GM19240 (cell line): ENCODE measurements around the gene SFSWAP.
"Not testable (repeated sequence)": the region's sequence is repeated elsewhere in the genome, so short reads cannot be mapped to it uniquely, and the experiment has no call there.

Source experiments
- DNase-seq: peaks from one replicate; pipeline ENCODE4 v3.0.0; 2011; ENCODE audit warnings: low spot score; ENCODE audit not compliant: insufficient read length

The SFSWAP gene

DNA sequence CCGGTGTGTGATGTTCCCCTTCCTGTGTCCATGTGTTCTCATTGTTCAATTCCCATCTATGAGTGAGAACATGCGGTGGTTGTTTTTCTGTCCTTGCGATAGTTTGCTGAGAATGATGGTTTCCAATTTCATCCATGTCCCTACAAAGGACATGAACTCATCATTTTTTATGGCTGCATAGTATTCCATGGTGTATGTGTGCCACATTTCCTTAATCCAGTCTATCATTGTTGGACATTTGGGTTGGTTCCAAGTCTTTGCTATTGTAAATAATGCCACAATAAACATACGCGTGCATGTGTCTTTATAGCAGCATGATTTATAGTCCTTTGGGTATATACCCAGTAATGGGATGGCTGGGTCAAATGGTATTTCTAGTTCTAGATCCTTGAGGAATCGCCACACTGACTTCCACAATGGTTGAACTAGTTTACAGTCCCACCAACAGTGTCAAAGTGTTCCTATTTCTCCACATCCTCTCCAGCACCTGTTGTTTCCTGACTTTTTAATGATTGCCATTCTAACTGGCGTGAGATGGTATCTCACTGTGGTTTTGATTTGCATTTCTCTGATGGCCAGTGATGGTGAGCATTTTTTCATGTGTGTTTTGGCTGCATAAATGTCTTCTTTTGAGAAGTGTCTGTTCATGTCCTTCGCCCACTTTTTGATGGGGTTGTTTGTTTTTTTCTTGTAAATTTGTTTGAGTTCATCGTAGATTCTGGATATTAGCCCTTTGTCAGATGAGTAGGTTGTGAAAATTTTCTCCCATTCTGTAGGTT is 98.8 kb downstream of the SFSWAP start:
- not testable (repeated sequence) for DNase-seq

DNA sequence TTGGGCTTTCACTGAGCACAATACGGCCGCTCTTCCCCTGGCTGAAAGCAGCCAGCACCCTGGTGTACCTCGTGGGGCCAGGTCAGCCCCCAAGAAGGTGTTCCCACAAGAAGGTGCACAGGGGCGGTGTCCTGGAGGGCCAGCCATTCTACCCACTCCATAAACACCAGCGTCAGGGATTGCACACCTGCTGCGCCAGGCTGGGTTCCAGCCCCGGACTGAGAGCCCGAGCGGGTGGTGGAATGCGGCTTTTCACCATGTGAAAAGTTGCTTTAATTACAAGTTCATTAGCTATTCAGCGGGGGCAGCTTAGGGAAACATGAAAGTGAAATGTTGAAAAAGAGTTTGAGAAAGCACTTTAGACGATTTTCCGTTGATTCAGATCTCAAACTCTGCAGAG is 99.8 kb downstream of the SFSWAP start:
- DNase-seq = no peak

DNA sequence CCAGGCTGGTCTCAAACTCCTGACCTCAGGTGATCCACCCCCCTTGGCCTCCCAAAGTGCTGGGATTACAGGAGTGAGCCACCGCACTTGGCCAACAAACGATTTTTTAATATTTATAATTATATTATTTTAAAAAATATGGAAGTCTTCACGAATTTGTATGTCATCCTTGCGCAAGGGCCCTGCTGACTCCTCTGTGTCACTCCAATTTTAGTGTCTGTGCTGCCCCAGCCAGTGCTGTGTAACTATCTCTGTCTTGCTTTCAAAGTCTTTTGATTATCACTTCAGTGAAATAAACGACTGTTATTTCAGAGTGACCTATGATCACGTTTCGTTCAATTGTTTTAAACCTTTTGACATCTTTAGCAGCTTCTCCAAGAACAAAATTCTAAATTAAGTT is 104.2 kb downstream of the SFSWAP start:
- no peak for DNase-seq

DNA sequence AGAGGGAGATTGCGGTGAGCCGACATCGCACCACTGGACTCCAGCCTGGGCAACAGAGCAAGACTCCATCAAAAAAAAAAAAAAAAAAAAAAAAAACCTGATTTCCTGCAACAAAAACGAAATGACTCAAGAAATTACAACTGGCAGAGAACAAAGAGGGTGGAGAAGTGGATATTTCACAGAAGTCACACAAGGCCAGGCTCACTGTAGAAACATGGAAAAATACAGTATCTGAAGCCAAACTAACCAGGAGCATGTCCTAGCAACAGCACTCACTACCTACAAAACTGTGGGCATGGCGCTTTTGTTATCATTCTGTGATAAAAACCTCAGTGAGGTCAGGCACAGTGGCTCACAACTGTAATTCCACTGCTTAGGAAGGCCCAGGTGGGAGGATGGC is 105.6 kb downstream of the SFSWAP start:
- DNase-seq = no peak

DNA sequence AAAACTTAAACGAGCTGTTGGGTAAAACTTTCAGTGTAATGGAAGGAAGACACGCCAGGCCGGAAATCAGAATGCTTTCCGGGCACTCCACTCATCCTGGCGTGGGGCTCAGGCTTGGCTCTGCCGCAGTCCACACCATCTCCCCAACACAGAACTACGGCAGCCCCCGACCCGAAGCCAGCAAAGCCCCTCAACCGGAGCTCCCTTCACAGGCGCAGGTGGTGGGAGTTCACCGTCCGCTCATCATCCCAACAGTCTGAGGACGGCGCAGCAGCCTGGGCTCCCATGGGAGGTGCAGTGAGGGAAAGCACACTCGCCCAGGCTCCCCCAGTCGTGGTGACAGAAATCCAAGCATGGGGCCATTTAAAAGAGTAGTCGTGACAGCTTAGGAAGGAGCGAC is 106.4 kb downstream of the SFSWAP start:
- no peak for DNase-seq

DNA sequence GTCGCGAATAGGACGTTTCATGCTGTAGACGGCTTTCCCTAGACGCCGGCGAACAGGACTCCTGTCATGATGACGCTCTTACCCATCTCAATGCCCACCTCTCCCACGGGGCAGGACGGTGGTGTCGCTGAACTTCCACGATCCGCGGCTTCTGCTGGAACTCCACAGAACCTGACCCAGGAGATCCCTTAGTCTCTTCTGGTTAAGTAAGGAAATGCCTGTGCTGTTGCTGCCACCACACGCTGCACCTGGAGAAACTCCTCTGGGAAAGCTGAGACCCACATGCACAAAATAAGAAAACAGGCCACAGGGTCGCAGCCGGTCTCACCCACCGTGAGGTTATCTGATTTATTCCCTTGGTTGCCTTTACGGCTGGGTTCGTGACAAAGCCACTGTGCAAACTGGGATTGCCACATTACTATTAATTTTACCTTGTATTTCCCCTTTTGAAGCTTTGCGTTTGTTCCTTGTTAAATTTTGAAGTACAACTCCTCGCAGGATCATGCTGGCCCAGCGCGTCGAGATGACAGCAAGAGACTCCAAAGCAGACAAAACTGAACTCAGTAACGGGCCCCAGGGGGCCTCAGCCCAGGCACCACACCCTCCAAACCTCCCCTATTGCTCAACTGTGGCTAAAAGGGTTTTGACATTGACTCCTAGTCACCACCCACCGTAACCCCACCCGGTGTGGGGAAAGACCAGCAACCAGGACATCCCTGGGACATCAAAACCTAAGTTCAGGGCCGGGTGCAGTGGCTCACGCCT is 108.1 kb downstream of the SFSWAP start:
- DNase-seq = no peak

DNA sequence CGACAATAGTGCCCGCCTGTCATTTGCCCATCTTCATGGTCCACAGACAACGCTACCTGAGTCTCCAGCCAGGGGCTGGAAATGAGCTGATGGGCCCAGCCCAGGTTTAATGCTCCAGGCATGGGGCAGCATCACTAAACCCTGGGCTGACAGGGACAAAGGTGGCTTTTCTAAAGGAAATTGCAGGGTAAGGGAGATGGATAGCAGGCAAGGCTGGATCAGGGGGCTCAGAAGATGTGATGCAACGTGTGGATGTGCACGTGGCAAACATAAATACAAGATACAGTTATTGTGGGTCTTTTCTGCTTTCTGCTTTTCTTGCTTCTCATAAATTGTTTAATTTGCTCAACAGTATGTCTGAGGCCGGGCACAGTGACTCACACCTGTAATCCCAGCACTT is 113.6 kb downstream of the SFSWAP start:
- DNase-seq = no peak

DNA sequence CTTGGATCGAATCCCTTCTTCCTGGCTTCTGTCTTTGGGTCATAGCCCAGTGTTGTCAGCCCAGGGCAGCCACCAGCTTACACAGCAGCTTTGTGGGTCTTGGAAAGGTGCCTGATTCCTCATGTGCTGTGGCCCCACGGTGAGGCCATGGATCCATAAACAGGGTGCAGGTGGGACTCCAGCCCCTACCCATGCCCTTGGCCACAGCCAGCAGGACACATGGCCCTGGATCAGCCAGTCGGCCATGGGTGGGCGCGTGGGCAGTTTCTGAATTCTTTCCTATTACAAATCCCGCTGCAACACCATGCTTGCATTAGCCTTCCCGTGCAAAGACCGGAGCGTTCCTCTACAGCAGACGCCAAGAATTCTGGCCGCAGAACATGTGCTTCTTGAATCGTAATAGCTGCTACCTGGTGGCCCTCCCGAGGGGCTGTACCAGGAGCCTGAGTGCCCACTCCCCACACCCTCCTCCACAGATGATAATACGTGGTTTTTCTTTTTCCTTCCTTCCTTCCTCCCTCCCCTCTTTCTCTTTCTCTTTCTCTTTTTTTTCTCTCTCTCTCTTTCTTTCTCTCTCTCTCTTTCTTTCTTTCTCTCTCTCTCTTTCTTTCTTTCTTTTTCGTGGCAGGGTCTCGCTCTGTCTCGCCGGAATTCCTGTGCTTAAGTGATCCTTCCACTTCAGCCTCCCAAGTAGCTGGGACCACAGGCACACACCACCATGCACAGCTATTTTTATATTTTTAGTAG is 114.4 kb downstream of the SFSWAP start:
- no peak for DNase-seq

DNA sequence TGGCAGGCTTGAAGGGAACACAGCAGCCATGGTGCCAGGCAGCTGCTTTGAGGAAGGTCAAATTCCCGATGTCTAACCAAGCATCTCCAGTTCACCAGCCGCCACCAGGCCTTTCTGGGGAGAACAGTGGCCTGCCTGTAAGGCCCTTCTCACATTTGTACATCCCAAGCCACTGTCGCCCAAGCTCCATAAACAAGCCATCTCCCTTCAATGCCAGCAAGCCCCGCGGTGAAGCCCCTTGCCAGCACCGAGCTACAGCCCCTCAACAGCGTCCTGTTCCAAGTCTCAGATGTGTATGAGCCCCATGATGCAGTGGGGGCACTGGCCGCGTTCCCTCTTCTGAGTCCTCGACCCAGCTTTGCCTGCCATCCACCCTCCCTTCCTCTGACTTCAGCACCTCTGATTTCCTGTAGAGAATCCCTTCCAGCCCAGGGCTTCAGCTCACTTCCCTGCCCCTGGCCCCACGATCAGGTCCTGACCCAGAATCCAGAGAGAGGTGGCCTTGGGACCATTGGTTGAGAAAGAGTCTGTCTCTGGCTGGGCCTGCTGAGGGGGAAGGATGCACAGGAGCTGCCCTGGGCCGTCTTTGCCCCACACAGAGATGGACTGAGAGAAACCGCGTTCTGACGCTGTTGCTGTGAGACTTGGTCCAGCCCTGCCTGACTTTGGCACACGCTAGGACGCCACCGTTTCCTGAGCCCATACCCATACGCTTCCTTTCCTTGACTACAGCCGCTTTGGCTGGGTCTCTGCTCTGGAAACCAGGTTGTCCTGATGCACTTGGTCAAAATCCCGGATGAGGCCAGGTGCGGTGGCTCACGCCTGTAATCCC is 115.4 kb downstream of the SFSWAP start:
- DNase-seq = no peak

DNA sequence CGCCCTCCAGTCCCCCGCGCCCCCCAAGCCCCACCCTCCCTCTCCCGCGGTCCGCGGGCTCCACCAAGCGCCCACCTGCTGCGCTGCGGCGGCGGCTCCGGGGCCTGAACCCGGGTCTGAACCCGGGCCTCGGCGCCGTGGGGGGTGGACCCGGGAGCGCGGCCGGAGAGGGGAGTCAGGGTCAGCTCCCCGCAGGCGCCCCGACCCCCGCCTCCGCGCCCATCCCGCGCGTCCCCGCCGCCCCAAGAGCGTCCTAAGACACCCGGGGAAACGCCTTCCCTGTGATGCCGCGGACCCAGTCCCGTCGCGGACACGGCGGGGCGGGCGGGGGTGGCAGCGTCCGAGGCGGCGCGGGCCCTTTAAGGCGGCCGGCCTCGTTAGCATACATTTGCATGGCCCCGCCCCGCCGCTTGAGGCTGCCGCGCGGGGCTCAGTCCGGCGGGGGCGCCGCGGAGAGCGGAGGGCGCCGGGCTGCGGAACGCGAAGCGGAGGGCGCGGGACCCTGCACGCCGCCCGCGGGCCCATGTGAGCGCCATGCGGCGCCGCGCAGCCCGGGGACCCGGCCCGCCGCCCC is 117.2 kb downstream of the SFSWAP start, which contains the start of gene MMP17:
Gene MMP17 (plus strand): TSS at position 433 of the 574 bp plus-strand sequence. CDS start 102 bp downstream, at position 535.
- DNase-seq = no peak

DNA sequence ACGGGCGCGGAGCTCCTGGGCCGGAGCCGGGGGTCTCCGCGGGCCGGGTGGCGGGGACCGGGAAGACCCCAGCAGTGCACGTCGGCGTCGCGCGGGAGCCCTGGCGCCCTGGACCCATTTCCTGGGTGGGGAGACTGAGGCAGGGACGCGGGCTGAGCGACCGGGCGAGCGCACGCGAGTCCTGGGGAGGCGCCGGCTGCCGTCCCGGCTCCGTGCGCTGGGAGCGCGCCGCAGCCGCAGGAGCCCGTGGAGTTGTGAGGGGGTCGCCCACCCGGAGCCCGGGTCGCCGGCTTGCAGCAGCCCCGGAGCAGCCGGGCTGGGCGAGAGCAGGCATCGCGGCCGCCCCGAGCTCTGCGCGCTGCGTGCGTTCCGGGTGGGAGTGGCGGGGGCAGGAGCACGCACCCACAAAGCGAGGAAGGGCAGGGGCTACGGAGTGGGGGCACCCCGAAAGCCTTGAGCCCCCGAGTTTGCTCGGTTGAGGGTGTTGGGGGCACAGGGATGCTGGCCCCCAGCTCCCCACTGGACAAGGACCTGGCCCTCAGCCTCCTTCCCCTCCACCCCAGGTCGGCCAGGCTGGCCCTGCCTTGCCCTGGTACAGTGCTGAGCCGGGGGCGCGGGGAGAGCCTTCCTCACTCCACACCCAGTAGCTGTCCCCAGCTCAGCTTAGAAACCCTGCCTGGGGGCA is 117.9 kb downstream of the SFSWAP start:
- no peak for DNase-seq

DNA sequence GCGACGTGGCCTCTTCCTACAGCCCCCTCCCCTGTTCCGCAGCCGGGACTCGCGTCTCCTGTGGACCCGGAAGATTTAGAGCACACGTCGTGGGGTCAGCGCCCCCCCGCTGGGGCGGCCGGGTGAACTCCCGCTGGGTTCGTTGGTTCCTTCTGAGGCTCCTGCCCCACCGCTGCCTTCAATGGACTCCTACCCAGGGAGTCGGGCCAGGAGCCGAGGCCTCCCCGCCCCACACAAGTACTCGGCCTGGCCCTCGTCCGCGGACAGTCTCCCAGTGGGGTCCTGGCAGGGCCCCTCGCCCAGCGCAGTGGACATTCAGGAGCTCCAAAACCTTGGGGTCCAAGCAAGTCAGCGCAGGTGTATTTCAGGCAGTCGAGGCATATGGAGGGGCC is 118.5 kb downstream of the SFSWAP start:
- DNase-seq = no peak

DNA sequence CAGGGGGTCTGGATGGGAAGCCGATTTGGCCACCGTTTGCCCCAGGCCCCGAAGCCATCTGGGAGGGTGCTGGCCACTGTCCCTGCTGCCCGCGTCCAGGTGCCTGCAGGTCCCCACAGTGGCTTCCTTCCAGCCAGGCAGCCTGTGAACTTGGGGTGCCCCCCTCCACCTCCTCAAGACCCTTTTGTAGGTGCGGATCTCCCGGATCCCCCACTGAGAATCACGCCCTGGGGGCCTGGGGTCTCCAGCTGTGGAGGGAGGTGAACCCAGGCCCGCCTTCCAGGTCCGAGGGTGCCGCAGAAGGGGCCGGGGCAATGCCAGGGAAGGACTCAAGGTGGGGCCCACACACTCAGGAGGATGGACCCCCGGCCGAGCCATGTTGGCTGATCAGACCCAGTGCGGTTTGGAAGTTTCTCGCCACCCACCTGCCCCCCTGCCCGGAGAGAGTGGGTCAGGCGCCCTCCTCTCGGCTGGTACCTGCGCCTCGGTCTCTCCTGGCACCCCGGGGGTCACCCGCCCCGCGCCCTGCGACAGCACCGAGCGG is 119.0 kb downstream of the SFSWAP start:
- no peak for DNase-seq

DNA sequence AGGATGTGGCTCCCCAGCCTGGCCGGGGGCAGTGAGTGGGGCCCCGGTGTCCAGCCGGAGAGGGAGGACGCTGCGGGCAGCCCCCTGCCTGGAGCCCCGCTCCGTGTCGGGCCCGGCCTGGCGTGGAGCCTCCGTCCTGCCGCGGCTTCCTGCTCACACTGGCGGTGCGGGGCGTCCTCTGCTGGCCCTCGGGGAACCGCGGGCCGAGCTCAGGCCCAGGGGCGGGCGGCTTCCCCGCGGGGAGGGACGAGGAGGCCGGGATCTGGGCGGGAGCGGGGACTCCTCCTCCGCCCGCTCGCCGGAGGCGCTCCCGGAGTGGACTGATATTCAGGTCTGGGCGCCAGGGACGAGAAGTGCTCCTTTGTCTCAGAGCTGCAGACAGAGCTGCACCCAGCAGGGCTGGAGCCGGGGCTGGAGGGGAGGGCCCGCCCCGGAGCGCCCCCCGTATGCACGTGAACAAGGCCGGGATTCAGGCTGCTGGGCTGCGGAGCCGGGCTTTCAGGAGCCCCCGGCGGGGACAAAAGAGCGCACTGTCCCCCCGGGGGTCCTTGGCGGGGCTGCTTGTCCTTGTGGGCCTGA is 119.5 kb downstream of the SFSWAP start:
- DNase-seq = peak; percentile 37

DNA sequence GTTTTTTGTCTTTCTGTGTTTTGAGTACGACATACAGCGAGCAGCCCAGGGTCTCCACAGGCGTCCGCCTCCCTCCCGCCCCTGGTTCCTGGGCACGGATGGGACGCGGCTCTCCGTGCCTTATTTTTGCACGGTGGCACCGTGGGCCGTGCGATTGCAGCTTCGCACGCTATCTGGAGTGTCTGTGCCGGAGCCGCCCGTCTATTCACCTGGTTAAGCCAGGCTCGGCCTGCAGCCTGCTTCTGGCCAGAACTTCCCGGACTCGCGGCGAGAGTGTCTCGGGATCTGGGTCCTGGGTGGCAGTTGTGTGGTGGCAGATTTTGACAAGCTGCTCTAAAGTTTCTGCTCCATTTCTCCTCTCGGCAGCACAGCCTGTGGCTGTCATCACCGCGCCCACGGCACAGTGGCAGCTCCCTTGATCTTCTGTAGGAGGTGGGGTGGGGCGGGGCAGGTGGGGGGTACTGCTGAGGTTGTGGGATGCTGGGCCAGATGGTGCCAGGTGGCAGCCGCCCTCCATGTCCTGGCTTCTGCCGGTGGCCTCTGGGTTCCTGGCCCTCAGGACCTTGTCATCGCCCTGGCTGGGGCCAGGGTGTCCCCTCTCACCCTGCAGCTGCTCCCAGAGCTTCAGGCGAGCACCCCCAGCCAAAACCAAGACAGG is 120.2 kb downstream of the SFSWAP start:
- no peak for DNase-seq

DNA sequence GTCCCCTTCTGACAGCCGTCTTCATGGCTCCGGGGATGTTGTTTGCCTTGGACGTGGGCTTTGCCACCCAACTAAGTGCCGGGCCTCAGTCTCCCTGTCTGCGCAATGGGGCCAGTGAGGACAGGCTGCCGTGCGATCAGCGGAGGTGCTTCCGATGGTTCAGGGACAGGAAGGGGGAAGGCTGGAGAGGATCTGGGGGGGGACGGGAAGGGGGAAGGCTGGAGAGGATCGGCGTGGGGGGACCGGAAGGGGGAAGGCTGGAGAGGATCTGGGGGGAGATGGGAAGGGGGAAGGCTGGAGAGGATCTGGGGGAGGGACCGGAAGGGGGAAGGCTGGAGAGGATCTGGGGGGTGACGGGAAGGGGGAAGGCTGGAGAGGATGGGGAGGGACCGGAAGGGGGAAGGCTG is 120.7 kb downstream of the SFSWAP start:
- no peak for DNase-seq

DNA sequence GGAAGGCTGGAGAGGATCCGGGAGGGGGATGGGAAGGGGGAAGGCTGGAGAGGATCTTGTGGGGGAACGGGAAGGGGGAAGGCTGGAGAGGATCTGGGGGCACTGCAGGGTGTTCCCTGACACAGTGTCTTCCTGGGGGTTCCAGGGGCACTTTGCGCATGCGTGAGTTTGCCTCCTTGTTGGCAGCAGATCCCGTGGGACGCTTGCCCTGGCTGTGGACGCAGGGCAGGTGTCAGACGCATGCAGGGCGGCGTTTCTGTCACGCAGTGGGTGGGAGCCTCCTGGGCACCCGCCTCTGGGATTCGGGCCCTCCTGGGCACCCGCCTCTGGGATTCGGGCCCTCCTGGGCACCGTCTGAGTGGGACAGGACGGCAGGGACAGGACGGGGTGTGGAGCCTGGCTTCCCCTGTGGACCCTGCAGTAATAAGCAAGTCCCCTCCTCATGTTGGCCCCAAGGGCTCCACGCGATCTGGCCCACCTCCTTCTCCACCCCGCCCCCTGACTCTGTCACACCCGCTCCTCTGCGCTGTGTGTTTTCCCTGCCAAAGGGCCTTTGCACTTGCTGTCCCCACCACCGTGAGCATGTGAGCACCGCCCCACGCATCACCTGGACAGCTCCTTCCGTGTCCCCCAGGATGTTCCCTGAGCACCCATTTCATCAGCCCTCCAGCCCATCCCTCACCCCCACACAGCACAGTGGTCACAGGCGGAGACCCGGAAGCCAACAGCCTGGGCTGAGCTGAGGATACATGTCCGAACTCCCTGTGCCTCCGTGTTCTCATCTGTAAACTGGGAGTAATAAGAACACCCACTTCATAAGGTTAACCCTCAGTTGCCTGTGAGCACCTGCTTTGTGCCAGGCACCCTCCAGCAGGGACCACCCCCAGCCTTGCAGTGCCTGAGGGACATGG is 121.7 kb downstream of the SFSWAP start:
- DNase-seq = no peak

DNA sequence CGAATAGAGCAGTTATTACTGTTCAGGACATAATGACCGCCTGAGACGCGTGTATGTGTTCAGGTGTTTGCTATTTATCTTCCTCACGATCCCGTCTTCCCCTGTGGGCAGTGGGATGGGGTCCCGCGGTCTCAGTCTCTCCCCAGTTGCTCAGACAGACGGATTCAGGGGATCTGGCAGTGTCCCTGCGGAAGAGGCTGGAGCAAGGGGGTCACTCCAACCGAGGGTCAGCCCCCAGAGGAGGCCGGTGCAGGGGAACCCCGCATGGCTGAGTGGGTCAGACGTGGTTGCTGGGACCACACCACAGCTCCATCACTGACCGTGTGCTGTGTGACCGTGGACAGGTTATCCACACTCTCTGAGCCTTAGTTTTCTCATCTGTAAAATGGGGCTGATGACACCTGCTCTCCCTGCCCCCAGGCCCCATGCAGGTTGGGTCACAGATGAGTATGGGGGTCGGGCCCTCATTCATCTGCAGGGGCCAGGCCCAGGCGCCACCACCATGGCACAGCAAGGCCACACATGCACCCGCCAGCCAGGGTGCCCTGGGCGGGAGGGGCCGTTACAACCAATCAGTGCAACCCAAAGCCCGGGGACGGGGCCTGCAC is 122.5 kb downstream of the SFSWAP start:
- no peak for DNase-seq
